GM21528 (cell line): ENCODE measurements around the gene LECT2.

Source experiments
- ATAC-seq: cut with Tn5 transposase; IDR thresholded peaks from one replicate; pipeline ENCODE4 v1.9.1; 2021; ENCODE audit warnings: mild to moderate bottlenecking, moderate library complexity; ENCODE audit not compliant: unreplicated experiment, low FRiP score

The LECT2 gene

DNA sequence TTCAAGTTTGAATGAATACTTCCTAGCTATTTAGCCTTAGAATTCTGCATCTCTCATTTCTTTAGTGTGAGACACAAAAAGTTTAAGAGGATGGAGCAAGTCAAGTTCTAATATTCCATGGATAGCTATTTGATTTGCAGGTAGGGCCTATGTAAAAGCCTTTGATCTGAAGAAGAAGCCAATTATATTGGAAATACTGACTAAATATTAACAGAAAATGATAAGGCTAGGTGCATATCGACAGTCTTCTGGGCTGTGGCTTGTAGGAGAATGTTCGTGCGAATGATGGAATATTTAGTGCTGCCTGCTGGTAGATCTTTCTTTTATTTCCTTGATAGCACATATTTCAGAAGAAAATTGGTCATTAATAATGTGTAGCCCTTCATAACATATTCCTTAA lies at the start of gene LECT2:
TSS of gene LECT2 (minus strand) at position 85 of the 400 bp plus-strand sequence. CDS start 150 bp downstream, outside the sequence.
- ATAC-seq = no peak

DNA sequence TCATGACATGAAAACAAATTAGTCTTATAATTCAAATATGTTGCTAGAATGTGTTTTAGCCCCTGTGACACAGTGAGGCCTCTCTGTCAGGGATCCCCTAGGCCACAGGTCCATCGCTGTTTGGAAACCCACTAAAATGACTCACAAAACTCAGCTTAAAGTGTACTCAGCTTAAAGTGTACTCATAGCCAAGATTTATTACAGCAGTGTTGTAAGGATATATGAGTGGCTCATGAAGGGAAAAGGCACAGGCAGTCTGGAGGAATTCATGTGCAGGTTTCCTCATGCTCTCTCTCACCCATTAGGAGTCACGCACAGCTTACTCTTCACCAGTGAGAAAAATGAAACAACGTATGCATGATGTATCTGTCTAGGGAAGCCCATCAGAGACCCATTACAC lies 49.7 kb upstream of the LECT2 start:
- ATAC-seq = no peak

DNA sequence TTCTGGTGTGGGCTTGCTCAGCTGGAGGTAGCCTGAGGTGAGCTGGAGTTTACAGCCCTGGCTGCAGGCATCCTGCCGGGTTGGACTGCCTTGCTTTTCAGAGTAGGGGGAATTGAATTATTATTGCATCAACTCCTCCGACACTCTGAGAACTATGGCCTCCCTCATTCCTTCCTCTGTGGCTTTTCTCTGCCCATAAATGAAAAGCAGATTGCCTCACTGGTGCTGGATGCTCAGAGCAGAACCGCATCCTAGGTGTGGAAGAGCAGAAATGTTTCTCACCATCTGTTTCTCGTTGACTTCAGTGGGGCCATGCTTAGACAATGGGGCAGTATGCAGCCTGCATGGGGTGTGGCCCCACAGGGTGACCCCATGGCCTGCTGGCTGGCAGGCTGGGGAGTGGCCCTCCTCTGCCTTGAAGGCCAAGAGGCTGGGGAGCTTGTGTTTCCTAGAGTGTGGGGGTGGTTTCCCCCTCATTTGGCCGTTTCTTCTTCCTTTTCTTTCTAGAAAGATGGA lies 46.7 kb upstream of the LECT2 start:
- ATAC-seq = no peak

DNA sequence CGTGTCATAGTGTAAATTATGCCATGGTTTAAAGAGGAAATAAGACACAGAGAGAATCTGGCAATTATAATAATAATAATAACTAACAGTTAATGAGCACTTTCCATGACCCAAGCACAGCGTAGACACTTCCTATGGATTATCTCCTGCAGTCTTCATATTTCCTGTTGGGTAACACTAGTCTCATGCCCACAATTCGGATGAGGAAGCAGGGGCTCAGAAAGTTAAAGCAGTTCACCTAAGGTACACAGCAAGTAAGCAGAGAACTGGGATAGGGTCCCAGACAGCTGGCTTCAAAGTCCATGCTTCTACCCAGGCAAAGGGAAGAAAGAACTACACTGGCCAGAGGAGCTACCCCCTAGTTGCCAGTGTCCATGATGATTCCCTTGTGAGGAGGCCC lies 46.1 kb upstream of the LECT2 start:
- no peak for ATAC-seq

DNA sequence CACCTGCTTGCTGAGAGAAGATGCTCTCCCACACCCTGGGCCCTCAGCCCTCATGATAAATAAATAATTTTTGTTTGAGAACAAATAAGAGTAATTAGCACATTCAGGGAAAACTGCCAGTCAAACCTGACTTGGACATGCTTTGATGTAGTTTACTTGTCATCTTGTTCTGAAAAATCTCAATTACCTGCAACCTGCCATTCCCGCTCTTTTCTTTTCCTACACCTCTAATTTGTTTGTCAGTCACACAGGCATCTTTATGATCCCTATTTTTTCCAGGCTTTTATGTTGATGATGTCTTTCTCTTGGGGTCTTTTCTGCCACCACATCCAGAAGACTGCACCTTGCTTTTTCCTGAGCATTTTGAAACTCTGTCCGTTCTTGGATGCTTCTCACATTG lies 45.4 kb upstream of the LECT2 start:
- no peak for ATAC-seq

DNA sequence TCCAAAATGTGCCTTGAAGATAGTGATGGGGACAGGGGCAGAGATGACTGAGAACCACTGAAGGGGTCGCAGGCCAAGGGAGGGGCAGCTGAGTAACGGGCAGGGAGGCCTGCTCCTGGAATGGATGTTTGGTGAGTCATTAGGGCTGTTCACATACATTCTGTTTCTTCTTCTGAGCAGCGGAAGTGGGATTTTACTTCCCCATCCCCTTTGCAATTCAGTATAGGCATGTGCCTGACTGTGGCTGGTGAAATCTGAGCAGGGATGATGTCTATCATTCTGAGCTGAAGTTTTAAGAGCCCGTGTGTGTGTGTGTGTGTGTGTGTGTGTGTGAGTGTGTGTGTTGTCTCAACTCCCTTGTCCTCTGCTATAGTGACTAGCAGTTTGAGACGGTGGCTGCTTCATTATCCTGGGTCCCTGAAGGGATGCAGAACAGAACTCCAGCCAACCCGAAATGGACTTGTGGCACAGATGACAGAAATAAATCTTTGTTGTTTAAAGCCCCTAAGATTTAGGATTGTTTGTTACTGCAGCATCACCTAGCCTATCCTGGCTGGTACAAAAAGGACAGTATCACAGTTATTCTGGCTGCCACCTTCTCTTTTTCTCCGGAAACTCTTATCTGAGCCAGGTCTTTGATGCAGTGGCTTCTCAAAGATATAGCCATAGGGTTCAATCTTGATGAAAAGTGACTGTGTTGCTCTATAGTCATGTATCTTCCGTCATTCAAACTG lies 44.8 kb upstream of the LECT2 start:
- no peak for ATAC-seq

DNA sequence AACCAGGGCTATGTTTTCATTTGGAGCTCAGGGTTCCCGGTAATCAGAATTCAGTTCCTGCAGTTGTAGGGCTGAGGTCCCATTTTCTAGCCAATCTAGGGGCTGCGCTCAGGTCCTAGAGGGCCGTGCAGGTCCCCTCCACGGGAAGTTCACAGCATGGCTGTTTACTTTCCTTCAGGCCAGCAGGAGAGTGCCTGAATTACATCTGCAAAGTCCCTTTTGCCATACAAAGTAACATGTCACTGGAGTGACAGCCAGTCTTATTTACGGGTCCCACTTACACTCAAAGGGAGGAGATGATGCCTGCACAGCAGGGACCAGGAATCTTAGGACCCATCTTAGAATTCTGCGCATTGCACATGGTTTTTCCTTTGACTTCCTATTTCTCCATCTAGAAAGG lies 44.1 kb upstream of the LECT2 start:
- no peak for ATAC-seq

DNA sequence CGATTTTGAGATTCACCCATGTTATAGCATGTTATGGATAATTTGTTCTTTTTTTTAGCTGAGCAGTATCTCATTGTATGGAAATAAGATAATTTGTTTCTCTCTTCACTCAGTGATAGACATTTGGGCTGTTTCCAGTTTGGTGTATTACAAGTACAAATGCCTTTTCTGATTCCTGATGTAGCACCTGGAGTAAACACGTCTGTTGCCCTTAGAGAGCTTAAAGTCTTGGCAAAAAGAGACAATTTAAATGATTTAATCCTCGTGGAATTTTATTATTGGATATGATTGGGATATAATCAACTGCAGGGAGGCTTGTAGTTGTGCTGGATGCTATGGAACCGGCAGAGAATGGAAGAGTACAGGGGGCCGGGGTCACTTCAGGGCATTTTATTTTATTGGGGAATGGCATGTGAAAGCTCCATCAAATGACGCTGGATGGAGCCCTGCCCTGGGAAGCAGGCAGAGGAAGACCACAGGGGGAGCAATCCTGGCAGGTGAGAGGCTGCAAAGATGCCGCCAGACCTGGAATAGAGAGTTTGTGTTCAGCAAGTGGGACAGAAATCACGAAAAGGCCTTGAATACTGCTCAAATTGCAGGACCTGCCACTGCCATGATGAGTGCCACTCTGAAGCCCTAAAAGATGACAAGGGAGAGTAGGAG lies 43.0 kb upstream of the LECT2 start:
- no peak for ATAC-seq

DNA sequence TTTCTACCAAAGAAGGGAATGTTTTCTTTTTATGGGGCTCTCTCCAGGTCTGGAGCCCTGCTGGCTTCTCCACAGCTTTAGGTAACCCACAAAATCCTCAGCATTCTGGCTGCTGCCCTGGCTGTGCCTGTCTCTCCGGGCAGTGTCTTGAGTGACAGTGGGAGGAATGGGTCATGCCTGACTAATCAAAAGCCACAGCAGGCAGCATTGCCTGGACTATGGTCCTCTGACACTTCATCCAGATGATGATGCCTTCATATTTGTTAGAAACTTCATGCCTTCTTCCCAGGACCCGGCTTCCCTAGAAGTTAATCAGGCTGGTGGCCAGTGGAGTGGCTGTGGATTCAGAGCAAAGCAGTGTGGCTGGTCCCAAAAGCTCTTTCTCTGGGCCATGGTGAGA lies 41.8 kb upstream of the LECT2 start:
- ATAC-seq = no peak

DNA sequence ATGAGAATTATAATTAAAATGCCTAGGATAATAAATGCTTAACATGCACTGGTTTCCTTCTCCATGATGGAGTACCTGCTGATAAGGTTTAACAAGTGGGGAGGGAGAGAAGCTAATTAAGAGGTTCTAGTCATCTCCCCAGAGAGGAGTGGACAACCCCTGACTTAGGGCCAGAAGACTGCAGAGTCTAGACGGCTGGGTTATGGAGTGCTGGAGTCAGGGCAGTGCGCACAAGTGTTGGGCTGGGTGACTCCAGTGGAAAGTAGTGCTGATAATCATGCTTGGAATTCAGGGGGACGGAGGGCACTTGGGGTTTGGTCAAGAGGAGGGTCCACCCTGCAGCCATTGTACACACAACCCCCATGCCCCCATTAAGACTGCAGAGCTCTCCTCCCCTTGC lies 41.2 kb upstream of the LECT2 start:
- no peak for ATAC-seq

DNA sequence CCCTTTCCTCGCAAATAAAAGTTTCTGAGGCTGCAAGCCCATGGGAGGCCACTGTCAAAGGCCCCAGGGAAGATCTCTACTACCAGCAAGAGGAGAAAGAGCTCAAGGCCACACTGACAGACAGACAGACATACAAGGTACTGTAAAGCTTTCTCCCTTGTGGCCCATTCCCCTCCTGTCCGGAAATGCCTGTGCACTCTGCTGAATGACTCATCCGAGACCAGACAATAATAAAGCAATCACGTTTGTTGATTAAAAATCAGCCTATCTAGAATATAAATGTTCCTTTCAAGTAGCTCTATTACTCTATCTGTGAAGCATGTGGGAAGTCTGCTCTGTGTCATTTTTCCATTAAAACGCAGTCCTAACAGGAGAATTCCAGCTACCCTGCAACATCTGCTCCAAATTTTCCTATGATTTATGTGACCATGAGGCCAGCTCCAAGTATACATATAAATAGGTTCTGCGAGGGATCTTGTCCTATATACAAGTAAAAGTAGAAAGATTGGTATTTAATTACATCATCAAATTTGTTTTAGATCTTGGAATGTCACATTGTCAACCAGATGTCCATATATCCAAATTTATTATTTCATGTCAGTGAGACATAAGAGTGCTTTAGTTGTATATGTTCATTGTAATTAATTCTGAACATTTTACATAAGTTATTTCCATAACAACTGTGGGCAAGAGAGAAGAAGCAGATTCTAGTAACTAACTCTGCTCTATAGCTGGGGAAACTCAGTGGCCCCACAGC lies 39.3 kb upstream of the LECT2 start:
- no peak for ATAC-seq

DNA sequence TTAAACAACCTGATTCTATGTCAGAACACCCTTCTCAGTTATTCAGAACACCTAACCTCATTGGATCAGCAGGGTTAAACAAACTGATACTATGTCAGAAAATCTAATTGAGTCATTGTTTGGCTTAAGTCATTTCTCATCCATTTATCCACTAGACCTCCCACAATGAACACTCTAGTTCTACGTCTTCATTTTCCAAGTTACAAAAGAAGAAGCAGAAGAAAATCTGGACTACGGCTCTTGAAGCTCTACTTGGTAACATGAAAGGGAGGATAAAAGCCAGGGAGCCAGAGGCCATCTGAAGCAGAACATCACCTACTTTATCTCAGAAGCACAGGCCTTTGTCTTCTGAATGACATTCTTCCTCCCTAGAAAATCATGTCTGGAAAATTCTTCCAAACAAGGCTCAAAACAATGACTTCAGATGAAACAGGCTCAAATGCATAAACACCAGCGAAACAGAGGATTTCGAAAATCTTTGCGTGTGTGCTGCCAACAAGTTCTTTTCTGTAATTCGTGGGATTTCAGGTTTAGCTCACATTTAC lies 38.6 kb upstream of the LECT2 start:
- ATAC-seq = no peak

DNA sequence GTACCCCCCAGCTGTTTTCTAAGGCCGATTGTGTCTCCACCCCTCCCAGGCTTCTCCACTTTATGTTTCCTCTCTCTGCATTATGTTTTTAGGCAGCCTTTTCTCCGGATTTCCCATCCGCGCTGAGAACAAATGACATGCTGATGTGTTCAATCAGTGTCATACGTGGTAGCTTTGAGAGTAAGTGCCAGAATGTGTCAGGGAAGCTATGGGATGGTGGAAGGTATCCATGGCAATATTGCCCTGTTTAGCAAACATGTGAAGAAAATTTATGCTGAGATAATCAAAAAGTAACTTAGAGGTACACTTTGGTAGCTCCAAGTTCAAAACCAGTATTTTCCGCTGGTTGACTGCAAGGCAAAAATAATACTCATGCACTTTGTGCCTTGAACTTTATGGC lies 36.6 kb upstream of the LECT2 start:
- no peak for ATAC-seq

DNA sequence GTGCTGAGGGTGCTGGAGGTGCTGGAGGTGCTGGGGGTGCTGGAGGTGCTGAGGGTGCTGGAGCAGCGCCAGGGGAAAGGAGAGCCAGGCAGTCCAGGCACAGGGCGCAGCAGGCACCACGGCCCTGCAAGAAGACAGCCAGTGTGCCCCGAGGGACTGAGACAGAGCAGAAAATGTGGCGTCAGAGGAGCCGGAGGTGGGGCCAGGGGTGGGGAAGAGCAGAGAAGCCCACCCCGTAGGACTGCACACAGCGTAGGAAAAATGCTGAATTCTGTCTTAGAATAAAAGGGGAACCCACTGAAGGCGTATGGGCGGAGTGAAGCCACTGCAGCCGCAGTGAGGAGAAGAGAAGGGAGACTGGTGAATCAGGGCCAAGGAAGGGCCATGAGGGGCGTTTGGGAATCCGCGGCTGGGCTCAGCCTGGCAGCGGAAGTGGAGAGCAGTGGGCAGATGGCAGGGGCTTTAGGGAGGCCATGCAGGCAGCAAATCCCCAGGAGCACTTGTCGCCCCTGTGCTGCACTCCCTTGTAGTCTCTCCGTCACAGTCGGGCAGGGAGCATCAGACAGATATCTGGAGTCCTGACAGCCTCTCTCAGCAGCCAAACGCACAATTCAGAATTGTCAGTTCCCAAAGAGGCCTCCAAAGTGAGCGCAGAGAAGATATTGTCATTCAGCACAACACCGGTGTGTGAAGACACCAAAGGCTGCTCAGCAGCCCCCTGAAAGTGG lies 35.9 kb upstream of the LECT2 start:
- ATAC-seq = no peak

DNA sequence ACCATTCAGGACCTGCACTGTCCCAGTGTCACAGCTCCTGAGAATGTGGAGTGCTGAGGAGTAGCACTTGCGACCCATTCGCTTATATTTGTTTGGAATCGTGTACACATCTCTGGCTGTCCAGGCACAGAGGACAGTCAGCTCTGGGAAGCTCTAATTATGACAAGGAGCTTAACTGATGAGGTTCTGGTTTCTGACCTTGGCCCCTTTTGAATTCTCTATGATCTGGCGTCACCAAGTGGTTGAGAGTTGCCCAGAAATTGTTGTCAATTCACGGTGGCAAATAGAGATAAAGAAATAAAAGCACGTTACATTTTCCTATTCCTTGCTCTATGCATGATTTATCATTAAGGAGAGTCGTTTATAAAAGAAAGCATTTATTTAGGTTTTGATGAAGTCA lies 34.9 kb upstream of the LECT2 start:
- ATAC-seq = no peak

DNA sequence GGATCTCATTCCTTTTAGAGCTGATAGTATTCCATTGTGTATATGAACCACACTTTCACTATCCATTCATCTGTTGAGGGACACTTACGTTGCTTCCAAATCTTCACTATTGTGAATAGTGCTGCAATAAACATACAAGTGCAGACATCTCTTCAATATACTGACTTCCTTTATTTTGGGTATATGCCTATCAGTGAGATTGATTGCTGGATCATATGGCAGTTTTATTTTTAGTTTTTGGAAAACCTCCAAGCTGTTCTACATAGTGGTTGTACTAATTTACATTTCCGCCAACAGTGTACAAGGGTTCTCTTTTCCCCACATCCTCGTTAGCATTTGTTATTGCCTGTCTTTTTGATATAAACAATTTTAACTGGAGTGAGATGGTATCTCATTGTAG lies 33.8 kb upstream of the LECT2 start:
- no peak for ATAC-seq

DNA sequence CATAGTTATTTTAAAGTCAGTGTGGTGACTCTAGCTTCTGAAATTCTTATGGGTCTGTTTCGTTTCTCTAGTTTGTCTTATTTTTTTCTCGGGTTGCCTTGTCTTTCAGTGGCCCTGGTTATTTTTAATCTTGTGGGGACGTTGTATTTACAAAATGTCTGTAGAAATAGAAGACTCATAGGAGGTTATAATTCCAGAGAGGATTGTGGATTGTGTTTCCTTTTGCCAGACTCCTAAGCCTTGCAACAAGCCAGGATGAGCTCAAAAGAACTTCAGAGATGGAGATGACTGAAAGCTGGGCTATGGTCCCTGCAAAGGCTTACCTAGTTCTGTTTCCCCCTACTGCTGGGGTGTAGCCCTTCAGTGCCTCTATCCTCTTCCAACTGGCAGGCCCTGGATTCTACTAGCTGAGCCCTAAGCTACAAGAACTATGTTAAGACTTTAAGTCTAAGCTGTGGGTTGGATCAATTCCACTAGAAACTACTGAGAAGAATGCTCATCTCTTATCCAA lies 32.2 kb upstream of the LECT2 start:
- no peak for ATAC-seq

DNA sequence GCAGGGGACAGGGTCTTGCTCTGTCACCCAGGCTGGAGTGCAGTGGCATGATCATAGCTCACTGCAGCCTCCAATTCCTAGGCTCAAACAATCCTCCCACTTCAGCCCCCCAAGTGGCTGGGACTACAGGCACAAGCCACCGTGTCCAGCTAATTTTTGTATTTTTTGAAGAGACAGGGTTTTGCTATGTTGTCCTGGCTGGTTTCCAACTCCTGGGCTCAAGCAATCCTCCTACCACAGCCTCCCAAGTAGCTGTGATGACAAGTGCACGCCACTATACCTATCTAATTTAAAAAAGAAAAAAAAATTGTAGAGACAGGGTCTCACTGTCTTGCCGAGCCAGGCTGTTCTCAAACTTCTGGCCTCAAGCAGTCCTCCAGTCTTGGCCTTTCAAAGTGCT lies 31.6 kb upstream of the LECT2 start:
- ATAC-seq = no peak

DNA sequence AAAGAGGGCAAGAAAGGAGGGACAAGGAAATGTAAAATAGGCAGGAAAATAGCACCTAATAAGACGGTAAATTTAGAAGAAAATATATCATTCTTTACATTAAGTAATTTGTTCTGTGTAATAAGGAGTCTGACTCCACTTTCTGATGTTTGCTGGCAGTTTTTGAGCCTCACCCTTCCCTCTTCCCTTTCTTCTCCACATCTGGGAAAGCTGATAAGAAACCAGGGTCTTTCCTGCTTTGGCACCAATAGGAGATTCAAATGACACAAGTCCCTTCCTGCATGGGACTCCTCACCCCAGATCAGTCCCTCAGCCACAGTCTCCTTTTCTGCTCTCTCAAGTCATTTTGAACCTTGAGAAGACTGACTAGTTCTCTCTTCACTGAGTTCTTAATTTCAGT lies 31.2 kb upstream of the LECT2 start:
- ATAC-seq = no peak

DNA sequence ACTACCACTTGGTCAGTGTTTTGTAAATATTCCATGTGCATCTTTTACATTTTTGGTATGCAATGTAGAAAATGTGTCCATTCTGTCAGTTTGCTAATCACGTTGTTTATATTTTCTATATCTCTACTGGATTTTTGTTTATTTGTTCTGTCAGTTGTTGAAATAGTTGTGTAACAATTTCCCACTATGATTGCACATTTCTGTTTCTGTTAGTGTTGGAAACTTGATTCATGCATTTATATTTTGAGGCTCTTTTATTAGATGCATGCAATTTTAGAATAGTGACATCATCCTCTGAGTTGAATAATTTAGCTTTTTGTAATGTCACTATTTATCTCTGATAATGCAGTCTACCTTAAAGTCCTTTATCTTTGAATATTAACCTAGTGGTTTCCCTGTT lies 25.8 kb upstream of the LECT2 start:
- ATAC-seq = no peak
